Hair follicular keratinocyte (primary cell): ENCODE data around the gene CPNE1. TPM values are rescaled to one million over a fixed set of nuclear protein-coding genes. Genes with fewer than 3 reads are reported as not detected.

ENCODE experiments used
- total RNA-seq: library from RNA; depleted of rRNA; stranded (reverse); fragments of >200 nt; gene quantifications from 2 replicates; pipeline ENCODE4 v1.2.3, GENCODE V29; 2015

Gene CPNE1
- total RNA-seq = 131 TPM in 2 replicates

DNA sequence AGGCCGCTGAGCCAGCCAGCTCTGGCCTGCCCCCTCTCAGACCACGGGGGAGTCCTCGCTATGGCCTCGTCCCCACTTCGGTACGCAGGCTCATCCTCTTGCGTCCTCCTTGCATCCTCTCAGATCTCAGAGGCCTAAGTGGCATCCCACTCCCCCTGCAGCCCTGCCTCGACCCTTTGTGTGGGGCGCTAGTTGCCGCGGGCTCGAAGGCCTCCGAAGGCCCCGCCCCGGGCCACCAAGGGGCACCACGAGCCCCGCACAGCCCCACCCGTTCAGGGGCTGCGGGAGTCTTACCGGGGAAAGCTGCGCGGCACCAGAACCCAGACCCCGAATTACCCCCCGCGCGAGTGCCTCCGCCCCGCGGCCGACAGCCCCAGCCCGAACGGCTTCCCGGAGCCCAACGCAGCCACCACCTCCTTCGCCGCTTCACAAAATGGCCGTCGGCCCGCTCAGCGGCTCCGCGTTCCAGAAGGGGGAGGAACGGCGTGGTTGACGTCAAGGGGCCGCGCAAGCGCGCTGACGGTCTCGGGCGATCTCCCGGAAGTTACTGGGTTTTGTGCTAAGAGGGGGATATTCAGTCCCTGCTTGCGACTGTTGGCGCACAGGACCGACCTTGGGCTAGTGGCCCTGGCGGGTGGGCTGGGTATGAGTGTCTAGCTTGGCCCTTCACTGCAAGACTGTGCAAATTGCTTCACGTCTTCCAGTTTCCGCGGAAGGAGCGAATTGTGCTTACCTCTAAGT is at the start of gene CPNE1, which contains the start of gene RBM12:
Gene CPNE1, minus strand, starts transcription at position 435 of the 741 bp plus-strand sequence. CDS start 31,977 bp downstream, outside the sequence.
Gene RBM12, minus strand, starts transcription at position 435 of the 741 bp plus-strand sequence. CDS start 9,578 bp downstream, outside the sequence.

DNA sequence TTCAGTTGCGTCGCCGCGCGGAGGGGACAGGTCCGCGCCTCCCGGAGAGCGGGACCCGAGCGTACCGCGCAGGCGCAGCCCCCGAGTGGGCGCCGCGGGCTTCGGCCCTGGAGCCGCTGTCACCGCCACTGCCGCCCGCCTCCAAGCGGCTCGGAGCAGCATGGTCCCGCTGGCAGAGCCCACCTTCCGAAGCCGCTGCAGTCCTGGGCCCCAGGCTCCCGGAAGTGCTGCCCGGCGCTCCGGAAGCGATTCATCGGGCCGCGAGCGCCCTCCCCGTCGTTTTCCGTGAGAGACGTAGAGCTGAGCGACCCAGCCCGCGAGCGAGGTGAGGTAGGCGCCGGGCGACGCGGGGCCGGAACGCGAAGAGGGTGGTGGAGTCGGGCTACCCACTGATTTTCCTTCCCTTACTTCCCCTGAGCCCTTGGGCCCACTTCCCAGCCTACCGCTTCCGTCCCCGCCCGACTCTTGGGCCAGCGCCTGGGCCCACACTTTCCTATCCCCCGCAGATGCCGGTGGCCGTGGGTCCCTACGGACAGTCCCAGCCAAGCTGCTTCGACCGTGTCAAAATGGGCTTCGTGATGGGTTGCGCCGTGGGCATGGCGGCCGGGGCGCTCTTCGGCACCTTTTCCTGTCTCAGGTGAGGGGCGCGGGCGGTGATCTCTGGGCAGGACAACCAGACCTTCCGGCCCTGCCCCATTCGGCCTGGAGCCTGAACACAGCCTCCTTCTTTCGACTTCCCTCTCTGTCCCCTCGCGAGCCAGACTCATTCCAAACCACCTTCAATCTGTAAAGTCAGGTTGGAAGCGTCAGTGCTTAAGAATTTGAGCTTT is 34.6 kb upstream of the CPNE1 start, which contains the start of the genes NFS1 and ROMO1:
Gene NFS1, minus strand, starts transcription at position 226 of the 830 bp plus-strand sequence. Its CDS starts 64 bp downstream, at position 162.
Gene ROMO1, plus strand, starts transcription at position 279 of the 830 bp plus-strand sequence. Its CDS starts 228 bp downstream, at position 507.

DNA sequence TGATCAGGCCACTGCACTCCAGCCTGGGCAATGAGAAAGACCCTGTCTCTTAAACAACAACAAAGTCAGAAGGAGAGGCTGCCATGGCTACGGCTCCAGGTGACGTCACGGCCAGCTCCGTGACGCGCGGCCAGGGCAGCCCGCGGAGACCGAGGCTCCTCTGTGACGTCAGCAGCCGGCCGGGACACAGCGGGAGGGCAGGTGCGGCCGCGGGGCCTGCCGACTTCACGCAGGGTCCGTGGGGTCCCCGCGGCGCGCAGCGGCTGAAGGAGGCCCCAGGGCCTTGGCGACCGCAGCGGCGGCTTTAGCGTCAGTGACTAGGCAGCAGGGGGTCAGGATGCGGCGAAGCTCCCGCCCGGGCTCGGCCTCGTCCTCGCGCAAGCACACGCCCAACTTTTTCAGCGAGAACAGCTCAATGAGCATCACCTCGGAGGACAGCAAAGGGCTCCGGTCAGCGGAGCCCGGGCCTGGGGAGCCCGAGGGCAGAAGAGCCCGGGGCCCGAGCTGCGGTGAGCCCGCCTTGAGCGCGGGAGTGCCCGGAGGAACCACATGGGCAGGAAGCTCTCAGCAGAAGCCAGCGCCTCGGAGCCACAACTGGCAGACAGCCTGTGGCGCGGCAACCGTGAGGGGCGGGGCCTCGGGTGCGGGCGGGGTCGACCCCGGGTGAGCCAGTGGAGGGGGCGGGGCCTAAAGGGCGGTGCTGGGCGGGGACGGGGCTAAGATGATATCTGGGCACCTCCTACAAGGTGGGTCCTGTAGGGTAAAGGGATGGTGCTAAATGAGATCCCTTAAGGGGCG is 48.8 kb downstream of the CPNE1 start, which contains the start of gene SPAG4:
Gene SPAG4, plus strand, starts transcription at position 163 of the 798 bp plus-strand sequence. Its CDS starts 175 bp downstream, at position 338.

Other genes with a start within 250 kb of the CPNE1 start
- 0.19 and 0.31 TPM in 2 replicates for gene GDF5, start 226.7 kb downstream of the CPNE1 start, total RNA-seq
- gene CEP250, start 209.3 kb downstream of the CPNE1 start, total RNA-seq = 21.3 and 31.8 TPM in 2 replicates
- not detected in 2 replicates for gene C20orf173, start 135.2 kb downstream of the CPNE1 start, total RNA-seq
- 165 and 240 TPM in 2 replicates for gene ERGIC3, start 122.8 kb downstream of the CPNE1 start, total RNA-seq
- 2.1 and 3.5 TPM in 2 replicates for gene SPAG4, start 49.1 kb downstream of the CPNE1 start, total RNA-seq
- gene RBM12, start within 50 bp of the CPNE1 start, total RNA-seq = 27.3 and 40.5 TPM in 2 replicates
- gene NFS1, start 34.5 kb upstream of the CPNE1 start, total RNA-seq = 36.0 and 37.1 TPM in 2 replicates
- 602 and 619 TPM in 2 replicates for gene ROMO1, start 34.5 kb upstream of the CPNE1 start, total RNA-seq
- 116 and 130 TPM in 2 replicates for gene RBM39, start 77.4 kb upstream of the CPNE1 start, total RNA-seq
- 21.2 and 22.8 TPM in 2 replicates for gene PHF20, start 107.1 kb upstream of the CPNE1 start, total RNA-seq